ENCODE measurements around the gene TPRG1L.

TPRG1L gene

GRCh38 chr1:3630914-3631313, 6.1 kb downstream of the TPRG1L start:
- Histone ChIP-seq H3K27ac (ENCODE audit: extremely low read depth, low read depth, low read length) (no peak overlapping the region), H3K9me3 (ENCODE audit: control insufficient read depth, insufficient read depth, low read depth, low read length) (no peaks in the 10 kb centered on the region), H3K4me3 (ENCODE audit: low read depth, low read length) (no peak overlapping the region), H3K36me3 (ENCODE audit: control insufficient read depth in 2 of 2, insufficient read depth in 1 of 2, low read length in 2 of 2) (peaks cover 13 to 91% of the 10 kb centered on the region in 2 experiments), H3K4me1 (ENCODE audit: control insufficient read depth, insufficient read depth, low read length) (no peaks in the 10 kb centered on the region)
- ChIA-PET CTCF (interaction anchor here (2.2 kb wide), 1 partner anchor 11 kb away, joined by 9 read pairs; no protein-coding TSS in a partner anchor), POLR2A (no interaction called here)
- TF ChIP-seq ZNF341 (tag by site-specific recombination; IDR thresholded peaks at IDR 0.05; ENCODE audit: low read depth) (no peak), ZFHX2 (tag by site-specific recombination; conservative IDR thresholded peaks at IDR 0.05) (no peak), ZBTB7A (tag by site-specific recombination; IDR thresholded peaks at IDR 0.05; ENCODE audit: low read depth) (no peak), YY2 (tag by site-specific recombination; IDR thresholded peaks at IDR 0.05) (no peak), PRDM10 (tag by site-specific recombination; IDR thresholded peaks at IDR 0.05) (no peak), ZNF544 (tag by site-specific recombination; IDR thresholded peaks at IDR 0.05) (no peak), ZNF184 (tag by site-specific recombination; IDR thresholded peaks at IDR 0.05) (no peak)
- TF ChIP-seq, protein P1, sequence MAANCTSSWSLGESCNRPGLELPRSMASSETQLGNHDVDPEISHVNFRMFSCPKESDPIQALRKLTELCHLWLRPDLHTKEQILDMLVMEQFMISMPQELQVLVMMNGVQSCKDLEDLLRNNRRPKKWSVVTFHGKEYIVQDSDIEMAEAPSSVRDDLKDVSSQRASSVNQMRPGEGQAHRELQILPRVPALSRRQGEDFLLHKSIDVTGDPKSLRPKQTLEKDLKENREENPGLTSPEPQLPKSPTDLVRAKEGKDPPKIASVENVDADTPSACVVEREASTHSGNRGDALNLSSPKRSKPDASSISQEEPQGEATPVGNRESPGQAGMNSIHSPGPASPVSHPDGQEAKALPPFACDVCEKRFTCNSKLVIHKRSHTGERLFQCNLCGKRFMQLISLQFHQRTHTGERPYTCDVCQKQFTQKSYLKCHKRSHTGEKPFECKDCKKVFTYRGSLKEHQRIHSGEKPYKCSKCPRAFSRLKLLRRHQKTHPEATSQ (tag by site-specific recombination; IDR thresholded peaks at IDR 0.05) = no peak

DNA sequence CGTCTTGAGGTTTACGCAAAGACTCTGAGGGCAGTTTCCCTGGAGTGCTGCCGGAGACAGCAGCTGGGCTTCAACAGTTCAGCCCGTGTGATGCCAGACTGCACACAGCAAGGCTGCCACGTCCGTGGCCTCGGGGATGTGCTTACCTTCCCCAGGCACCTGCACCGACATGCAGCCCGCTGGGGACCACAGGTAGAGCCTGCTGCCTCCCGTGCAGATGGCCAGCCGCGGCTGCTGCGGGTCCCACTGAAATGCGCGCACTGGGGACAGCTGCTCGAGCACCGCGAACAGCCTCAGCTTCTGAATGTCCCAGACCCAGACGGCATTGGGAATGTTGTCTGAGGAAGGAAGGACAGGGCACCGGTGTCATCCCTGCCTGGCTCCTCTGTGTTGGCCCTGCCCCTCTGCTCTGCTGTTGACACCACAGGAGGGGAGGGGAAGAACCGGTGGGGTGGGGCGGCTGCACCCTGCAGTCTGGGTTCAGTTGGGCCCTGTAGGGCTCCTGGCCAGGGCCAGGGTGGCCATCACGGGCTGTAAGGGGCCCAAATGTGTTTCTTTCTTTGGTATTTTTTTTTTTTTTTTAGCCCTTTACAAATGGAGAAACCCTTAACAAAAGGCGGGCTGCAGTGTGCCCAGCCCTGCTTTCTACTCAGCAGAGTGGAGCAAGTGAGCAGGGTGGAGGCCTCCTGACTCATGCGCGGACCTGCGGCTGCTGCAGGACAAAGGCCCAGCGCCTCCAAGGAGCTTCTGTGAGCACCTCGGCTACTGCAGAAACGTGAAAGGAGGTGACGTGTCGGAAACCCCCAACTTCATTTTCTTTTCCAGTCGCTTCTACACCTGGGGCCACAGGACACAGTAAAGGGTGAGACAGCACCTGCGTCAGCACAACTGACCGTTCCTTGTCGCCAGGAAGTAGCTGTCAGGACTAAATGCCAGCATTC, 6.8 kb downstream of the TPRG1L start:
- TF ChIP-seq REPIN1 (tag by site-specific recombination; IDR thresholded peaks at IDR 0.05; ENCODE audit: low read depth) (no peak), ZEB2 (tag by site-specific recombination; IDR thresholded peaks at IDR 0.05) (no peak), ZNF549 (tag by site-specific recombination; IDR thresholded peaks at IDR 0.05) (no peak), ZNF140 (tag by site-specific recombination; IDR thresholded peaks at IDR 0.05) (no peak), KLF17 (tag by site-specific recombination; IDR thresholded peaks at IDR 0.05) (no peak), ZNF394 (tag by site-specific recombination; IDR thresholded peaks at IDR 0.05; ENCODE audit: borderline replicate concordance) (no peak), ZNF530 (tag by site-specific recombination; IDR thresholded peaks at IDR 0.05; ENCODE audit: low read depth) (no peak), ZNF404 (tag by site-specific recombination; IDR thresholded peaks at IDR 0.05) (no peak), ZBTB7A (tag by site-specific recombination; IDR thresholded peaks at IDR 0.05; ENCODE audit: low read depth) (no peak), ZNF654 (tag by site-specific recombination; IDR thresholded peaks at IDR 0.05; ENCODE audit: low read depth) (no peak), ZNF555 (tag by site-specific recombination; conservative IDR thresholded peaks at IDR 0.05) (no peak), PATZ1 (tag by site-specific recombination; IDR thresholded peaks at IDR 0.05) (no peak), IKZF3 (tag by site-specific recombination; IDR thresholded peaks at IDR 0.05) (no peak), ZBTB1 (tag by site-specific recombination; IDR thresholded peaks at IDR 0.05) (no peak), ZNF514 (tag by site-specific recombination; IDR thresholded peaks at IDR 0.05) (no peak), ZSCAN23 (tag by site-specific recombination; IDR thresholded peaks at IDR 0.05) (no peak), AEBP2 (tag by site-specific recombination; IDR thresholded peaks at IDR 0.05; ENCODE audit: borderline replicate concordance) (no peak)
- CTCF ChIA-PET = interaction anchor here (1.0 kb wide), 2 partner anchors 12 to 35 kb away, joined by 3 to 5 read pairs; no protein-coding TSS in a partner anchor
- Histone ChIP-seq H3K9me3 (ENCODE audit: control insufficient read depth, insufficient read depth, low read depth, low read length) (no peaks in the 10 kb centered on the region), H3K27ac (ENCODE audit: extremely low read depth, low read depth, low read length) (no peak overlapping the region), H3K4me3 (ENCODE audit: low read depth, low read length) (no peak overlapping the region), H3K36me3 (ENCODE audit: control insufficient read depth in 2 of 2, insufficient read depth in 1 of 2, low read length in 2 of 2) (peaks cover 13 to 98% of the 10 kb centered on the region in 2 experiments), H3K4me1 (ENCODE audit: control insufficient read depth, insufficient read depth, low read length) (no peaks in the 10 kb centered on the region)
- POLR2A ChIA-PET = interaction anchor here (0.8 kb wide), 1 partner anchor 10 kb away, joined by 3 read pairs; no protein-coding TSS in a partner anchor
